Prostate gland (tissue), 2 donors: Measurements from ENCODE around the gene OR10H2.
A peak's percentile ranks its signal among the peaks of the same experiment; 100 is the strongest.

Source experiments
- POLR2A ChIP-seq: fragments of 450-650 bp; IDR thresholded peaks from one replicate; pipeline ENCODE4 v1.6.1; 2016; ENCODE audit warnings: antibody characterized with exemption, mild to moderate bottlenecking
- POLR2AphosphoS5 ChIP-seq: sonication (generic); formaldehyde crosslinking; IDR thresholded peaks from one replicate; pipeline ENCODE4 v1.6.1; 2017; ENCODE audit warnings: antibody characterized with exemption
- TF ChIP-seq, protein P1 (sequence below), 4 experiments: fragments of 200-600 bp in 2 of 4; fragments of 450-650 bp in 2 of 4; sonication (generic) in 2 of 4; IDR thresholded peaks; 1 replicate in 3 of 4; 2 replicates in 1 of 4; pipeline ENCODE4 v1.5.1; 2016 to 2019; ENCODE audit warnings: antibody characterized with exemption in 4 of 4, mild to moderate bottlenecking in 2 of 4, moderate library complexity in 2 of 4

DNA sequence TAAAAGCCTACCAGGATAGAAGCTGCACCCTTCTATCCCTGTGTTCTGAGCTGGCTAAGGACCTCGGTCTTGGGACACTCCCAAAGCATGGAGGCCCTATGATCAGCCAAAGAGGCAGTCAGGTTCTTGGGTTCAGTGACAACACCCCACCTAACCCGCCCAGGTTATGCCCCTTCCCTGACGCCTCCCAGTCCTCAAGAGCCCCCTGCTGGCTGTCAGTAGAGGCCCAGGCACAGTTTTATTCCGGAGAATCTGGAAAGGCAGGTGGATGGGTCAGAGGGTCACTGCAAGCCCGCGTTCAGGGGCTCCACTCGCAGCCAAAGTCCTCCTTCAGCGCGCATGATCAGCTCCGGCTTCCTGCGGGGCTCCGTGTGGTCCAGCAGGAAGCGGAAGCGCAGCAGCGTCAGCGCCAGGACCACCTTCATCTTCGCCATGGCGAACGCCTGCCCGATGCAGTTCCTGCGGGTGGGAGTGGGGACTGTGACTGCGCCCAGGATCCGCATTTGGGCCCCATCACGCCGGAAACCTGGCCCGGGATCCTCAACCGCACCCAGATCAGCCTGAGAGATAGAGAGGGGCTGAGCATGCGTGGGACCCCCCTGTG, 32.2 kb downstream of the OR10H2 start:
- TF ChIP-seq, protein P1, sequence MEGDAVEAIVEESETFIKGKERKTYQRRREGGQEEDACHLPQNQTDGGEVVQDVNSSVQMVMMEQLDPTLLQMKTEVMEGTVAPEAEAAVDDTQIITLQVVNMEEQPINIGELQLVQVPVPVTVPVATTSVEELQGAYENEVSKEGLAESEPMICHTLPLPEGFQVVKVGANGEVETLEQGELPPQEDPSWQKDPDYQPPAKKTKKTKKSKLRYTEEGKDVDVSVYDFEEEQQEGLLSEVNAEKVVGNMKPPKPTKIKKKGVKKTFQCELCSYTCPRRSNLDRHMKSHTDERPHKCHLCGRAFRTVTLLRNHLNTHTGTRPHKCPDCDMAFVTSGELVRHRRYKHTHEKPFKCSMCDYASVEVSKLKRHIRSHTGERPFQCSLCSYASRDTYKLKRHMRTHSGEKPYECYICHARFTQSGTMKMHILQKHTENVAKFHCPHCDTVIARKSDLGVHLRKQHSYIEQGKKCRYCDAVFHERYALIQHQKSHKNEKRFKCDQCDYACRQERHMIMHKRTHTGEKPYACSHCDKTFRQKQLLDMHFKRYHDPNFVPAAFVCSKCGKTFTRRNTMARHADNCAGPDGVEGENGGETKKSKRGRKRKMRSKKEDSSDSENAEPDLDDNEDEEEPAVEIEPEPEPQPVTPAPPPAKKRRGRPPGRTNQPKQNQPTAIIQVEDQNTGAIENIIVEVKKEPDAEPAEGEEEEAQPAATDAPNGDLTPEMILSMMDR (IDR thresholded peaks at IDR 0.05) = peak in 1 of 4 experiments; percentile 23
- TF ChIP-seq POLR2A = no peak
- TF ChIP-seq POLR2AphosphoS5 = no peak
